ENCODE measurements around the gene ZFAND4. TPM values are rescaled to one million over a fixed set of nuclear protein-coding genes. Genes with fewer than 3 reads are reported as not detected.

Gene ZFAND4
- 3.6 and 4.5 TPM in 2 replicates for total RNA-seq

GRCh38 chr10:45672181-45673073 is at the start of gene ZFAND4:
Gene ZFAND4 (minus strand): TSS chr10:45672772. CDS start chr10:45663725, 9,047 bp downstream.

Other genes with a start within 250 kb of the ZFAND4 start
- gene WASHC2C, start 54.5 kb upstream of the ZFAND4 start, total RNA-seq = 61.3 and 67.8 TPM in 2 replicates
- gene AGAP4, start 174.7 kb upstream of the ZFAND4 start, total RNA-seq = 1.9 and 4.3 TPM in 2 replicates

Measured in bronchial smooth muscle cell (primary cell).